ENCODE data around the gene ATXN2. TPM values are rescaled to one million over a fixed set of nuclear protein-coding genes. Genes with fewer than 3 reads are reported as not detected.
"Not testable (repeated sequence)": the region's sequence is repeated elsewhere in the genome, so short reads cannot be mapped to it uniquely, and the experiment has no call there.

Gene ATXN2
- total RNA-seq, 1 donor from 2014 or later = 56.1 TPM

- intact Hi-C loops (cut with DNase I) = no loop called here
- DNase-seq (ENCODE audit: low spot score) = no peak
Measured at GRCh38 chr12:111578971-111579340, 20.2 kb downstream of the ATXN2 start.

GRCh38 chr12:111578276-111578970, 20.7 kb downstream of the ATXN2 start:
- DNase-seq (ENCODE audit: low spot score) = no peak
- intact Hi-C loops (cut with DNase I) = no loop called here

GRCh38 chr12:111574797-111575443, 24.2 kb downstream of the ATXN2 start:
- intact Hi-C loops (cut with DNase I) = no loop called here
- DNase-seq (ENCODE audit: low spot score) = no peak

- no peak for DNase-seq (ENCODE audit: low spot score)
- intact Hi-C loops (cut with DNase I) = no loop called here
Measured at GRCh38 chr12:111573476-111573875, 25.6 kb downstream of the ATXN2 start.

- intact Hi-C loops (cut with DNase I) = no loop called here
- DNase-seq (ENCODE audit: low spot score) = no peak
Measured at GRCh38 chr12:111570084-111570961, 28.8 kb downstream of the ATXN2 start.

GRCh38 chr12:111569363-111570083, 29.6 kb downstream of the ATXN2 start:
- intact Hi-C loops (cut with DNase I) = no loop called here

GRCh38 chr12:111560844-111561243, 38.3 kb downstream of the ATXN2 start:
- intact Hi-C loops (cut with DNase I); DNase-seq (ENCODE audit: low spot score): not testable (repeated sequence)

More at GRCh38 chr12:111569363-111570083, 29.6 kb downstream of the ATXN2 start:
- DNase-seq (ENCODE audit: low spot score) = no peak

- intact Hi-C loops (cut with DNase I) = no loop called here
- no peak for DNase-seq (ENCODE audit: low spot score)
Measured at GRCh38 chr12:111558107-111558376, 41.1 kb downstream of the ATXN2 start.

GRCh38 chr12:111557271-111558106, 41.6 kb downstream of the ATXN2 start:
- intact Hi-C loops (cut with DNase I) = no loop called here

GRCh38 chr12:111556676-111557075, 42.4 kb downstream of the ATXN2 start:
- intact Hi-C loops (cut with DNase I) = no loop called here
- no peak for DNase-seq (ENCODE audit: low spot score)

More at GRCh38 chr12:111557271-111558106, 41.6 kb downstream of the ATXN2 start:
- no peak for DNase-seq (ENCODE audit: low spot score)

- DNase-seq (ENCODE audit: low spot score); intact Hi-C loops (cut with DNase I): not testable (repeated sequence)
Measured at GRCh38 chr12:111555313-111555712, 43.8 kb downstream of the ATXN2 start.

GRCh38 chr12:111546758-111547383, 52.2 kb downstream of the ATXN2 start:
- intact Hi-C loops (cut with DNase I) = no loop called here

GRCh38 chr12:111546171-111546570, 52.9 kb downstream of the ATXN2 start:
- no peak for DNase-seq (ENCODE audit: low spot score)
- intact Hi-C loops (cut with DNase I) = no loop called here

More at GRCh38 chr12:111546758-111547383, 52.2 kb downstream of the ATXN2 start:
- DNase-seq (ENCODE audit: low spot score) = no peak

- no peak for DNase-seq (ENCODE audit: low spot score)
- intact Hi-C loops (cut with DNase I) = no loop called here
Measured at GRCh38 chr12:111544032-111544431, 55.1 kb downstream of the ATXN2 start.

GRCh38 chr12:111532751-111533150, 66.4 kb downstream of the ATXN2 start:
- no peak for DNase-seq (ENCODE audit: low spot score)
- intact Hi-C loops (cut with DNase I) = loop anchor here (5.0 kb wide), 1 partner anchor 200 kb away; no protein-coding TSS in a partner anchor

GRCh38 chr12:111529424-111530368, 69.4 kb downstream of the ATXN2 start:
- intact Hi-C loops (cut with DNase I) = loop anchor here (1.0 to 10.0 kb wide), 3 partner anchors 132 to 197 kb away; no protein-coding TSS in a partner anchor

GRCh38 chr12:111523587-111524167, 75.4 kb downstream of the ATXN2 start:
- no peak for DNase-seq (ENCODE audit: low spot score)
- intact Hi-C loops (cut with DNase I) = loop anchor here (10.0 kb wide), 1 partner anchor 151 kb away; no protein-coding TSS in a partner anchor

More at GRCh38 chr12:111529424-111530368, 69.4 kb downstream of the ATXN2 start:
- no peak for DNase-seq (ENCODE audit: low spot score)

Measured in cardiac septum (tissue), 1 donor.